ENCODE measurements around the gene SWAP70. TPM values are rescaled to one million over a fixed set of nuclear protein-coding genes. Genes with fewer than 3 reads are reported as not detected.
"Not testable (repeated sequence)": the region's sequence is repeated elsewhere in the genome, so short reads cannot be mapped to it uniquely, and the experiment has no call there.

Gene SWAP70
- total RNA-seq, 4 donors from 2014 or later: 11.5 to 65.6 (median 41.5) TPM

GRCh38 chr11:9619004-9619403, 44.9 kb upstream of the SWAP70 start:
- TF ChIP-seq POLR2A (IDR thresholded peaks at IDR 0.05) (no peak), CTCF (IDR thresholded peaks at IDR 0.05) (no peak)
- H3K36me3 ChIP-seq: no peaks in the 10 kb centered on the region
- intact Hi-C loops (cut with DNase I; ENCODE audit: low total_unique reads): no loop called here
- H3K27ac ChIP-seq: no peak overlapping the region
- H3K27me3 ChIP-seq: no peaks in the 10 kb centered on the region
- H3K4me3 ChIP-seq: no peak overlapping the region
- no peak for DNase-seq
- no peaks in the 10 kb centered on the region for H3K9me3 ChIP-seq
- H3K4me1 ChIP-seq: no peaks in the 10 kb centered on the region

- TF ChIP-seq CTCF (IDR thresholded peaks at IDR 0.05): no peak
- no peak for TF ChIP-seq POLR2A (IDR thresholded peaks at IDR 0.05)
- Histone ChIP-seq H3K36me3 (no peaks in the 10 kb centered on the region), H3K27me3 (no peaks in the 10 kb centered on the region), H3K9me3 (no peaks in the 10 kb centered on the region), H3K4me1 (no peaks in the 10 kb centered on the region), H3K27ac (no peak overlapping the region), H3K4me3 (no peak overlapping the region)
- intact Hi-C loops (cut with DNase I; ENCODE audit: low total_unique reads): no loop called here
- no peak for DNase-seq
Observed at GRCh38 chr11:9619971-9620370, 43.9 kb upstream of the SWAP70 start.

- DNase-seq; H3K4me1 ChIP-seq; H3K36me3 ChIP-seq; H3K9me3 ChIP-seq; H3K27ac ChIP-seq; intact Hi-C loops (cut with DNase I; ENCODE audit: low total_unique reads); H3K27me3 ChIP-seq; H3K4me3 ChIP-seq: not testable (repeated sequence)
Observed at GRCh38 chr11:9622353-9622752, 41.5 kb upstream of the SWAP70 start.

- H3K4me3 ChIP-seq; intact Hi-C loops (cut with DNase I; ENCODE audit: low total_unique reads); H3K27ac ChIP-seq; H3K36me3 ChIP-seq; H3K27me3 ChIP-seq; H3K4me1 ChIP-seq; DNase-seq; H3K9me3 ChIP-seq: not testable (repeated sequence)
Observed at GRCh38 chr11:9623053-9623452, 40.8 kb upstream of the SWAP70 start.

- TF ChIP-seq CTCF (IDR thresholded peaks at IDR 0.05): no peak
- no peak for TF ChIP-seq POLR2A (IDR thresholded peaks at IDR 0.05)
- H3K4me3 ChIP-seq: no peak overlapping the region
- DNase-seq: no peak
- no peaks in the 10 kb centered on the region for H3K27me3 ChIP-seq
- H3K36me3 ChIP-seq: no peaks in the 10 kb centered on the region
- peak overlapping the region in 1 of 2 donors; percentile 46 for H3K27ac ChIP-seq
- H3K4me1 ChIP-seq: no peaks in the 10 kb centered on the region
- intact Hi-C loops (cut with DNase I; ENCODE audit: low total_unique reads): no loop called here
- no peaks in the 10 kb centered on the region for H3K9me3 ChIP-seq
Observed at GRCh38 chr11:9624448-9624847, 39.4 kb upstream of the SWAP70 start.

- DNase-seq: peak; percentile 64 to 73
- intact Hi-C loops (cut with DNase I; ENCODE audit: low total_unique reads): no loop called here
- TF ChIP-seq POLR2A (IDR thresholded peaks at IDR 0.05) (no peak), CTCF (IDR thresholded peaks at IDR 0.05) (no peak)
Observed at GRCh38 chr11:9625162-9625561, 38.7 kb upstream of the SWAP70 start.

More at GRCh38 chr11:9625162-9625561, 38.7 kb upstream of the SWAP70 start:
- Histone ChIP-seq H3K27ac (peak overlapping the region; percentile 46 to 71), H3K36me3 (no peaks in the 10 kb centered on the region), H3K9me3 (no peaks in the 10 kb centered on the region), H3K4me3 (no peak overlapping the region), H3K4me1 (no peaks in the 10 kb centered on the region), H3K27me3 (no peaks in the 10 kb centered on the region)
